Psoas muscle (tissue), 8 donors: ENCODE data around the gene SLC8A2. TPM values are rescaled to one million over a fixed set of nuclear protein-coding genes. Genes with fewer than 3 reads are reported as not detected.
A peak's percentile ranks its signal among the peaks of the same experiment; 100 is the strongest.

Experiments
- ATAC-seq, 4 donors: fragments of 200-7000 bp; cut with Tn5 transposase; one replicate each; pipeline ENCODE4 v1.9.1; 2020; ENCODE audit warnings: moderate library complexity in 3 of 4, mild to moderate bottlenecking in 2 of 4
- DNase-seq, 2 donors: peaks; one replicate each; pipeline ENCODE4 v3.0.0-alpha.2; 2020
- H3K27ac ChIP-seq: fragments of 200-600 bp; one replicate; pipeline ENCODE4 v1.8.0; 2022
- H3K27me3 ChIP-seq, 3 donors: fragments of 200-600 bp in 1 of 3; one replicate each; pipeline versions ENCODE4 v1.6.1 to v1.8.0; 2013 to 2022; ENCODE audit warnings: low read length in 2 of 3, mild to moderate bottlenecking in 2 of 3, moderate library complexity in 1 of 3; ENCODE audit not compliant: insufficient read depth in 3 of 3
- H3K36me3 ChIP-seq, 2 donors: fragments of 200-600 bp in 1 of 2; one replicate each; pipeline versions ENCODE4 v1.6.1 to v1.8.0; 2013 to 2022; ENCODE audit warnings: low read depth in 1 of 2, mild to moderate bottlenecking in 1 of 2, moderate library complexity in 1 of 2; ENCODE audit not compliant: insufficient read depth in 1 of 2
- H3K4me1 ChIP-seq: fragments of 200-600 bp; one replicate; pipeline ENCODE4 v1.8.0; 2022
- H3K4me3 ChIP-seq: fragments of 200-600 bp; one replicate; pipeline ENCODE4 v1.8.0; 2022; ENCODE audit warnings: mild to moderate bottlenecking
- H3K9me3 ChIP-seq: fragments of 200-600 bp; one replicate; pipeline ENCODE4 v1.8.0; 2022
- CTCF ChIP-seq: fragments of 200-600 bp; IDR thresholded peaks from one replicate; pipeline ENCODE4 v1.8.0; 2022; ENCODE audit warnings: antibody characterized with exemption
- WGBS, 3 donors: extraction: QIAGEN DNeasy Blood & Tissue Kit; methylation state at CpG; one replicate each; pipeline versions ENCODE4 v1.1.6 to v1.1.7; 2013; 5-methylcytosine and 5-hydroxymethylcytosine counted together
- intact Hi-C, 2 donors: fragments of 100-400 bp; cut with DNase I; formaldehyde crosslinking; loops; one replicate each; pipeline versions ENCODE4 v1.11.0 to v1.14.2; 2022
- polyA plus RNA-seq, 3 donors: library from polyadenylated mRNA; stranded (reverse); fragments of 200-250 nt; gene quantifications; one replicate each; pipeline ENCODE4 v1.2.3, GENCODE V29; 2013
- total RNA-seq, 4 donors: library from RNA; stranded (reverse); fragmentation: NEBNext Ultra II Directional in 2 of 4; extraction: Animal tissue kit (Norgen Biotek cat#: 25700) in 2 of 4; gene quantifications; one replicate each; pipeline versions ENCODE4 v1.2.1 to v1.2.4, GENCODE V29; 2021 to 2023
- donor health status: healthy with polysubstance abuse.
- donor health status: DM: no; HTN: no; CAD: no; lungs with moderate emphysema.
- donor health status: Bipolar disorder and iron deficiency.
- donor health status: healthy.
- donor health status: DM: yes; HTN: yes; CAD: no.
- donor health status: DM: no; HTN: no; CAD: no.
- donor health status: DM: no; HTN: no; CAD: no.
- donor health status: DM: yes; HTN: yes; CAD: no.

SLC8A2 gene
- total and polyA plus RNA-seq, 7 donors, result 0.12 to 0.54 (median 0.19) TPM; not detected in 1

GRCh38 chr19:47491358-47492136 lies 19.9 kb upstream of the SLC8A2 start:
- no peak for ATAC-seq
- Histone ChIP-seq H3K36me3 (peaks cover 0 to 83% of the 10 kb centered on the region in 2 donors), H3K9me3 (no peaks in the 10 kb centered on the region), H3K4me1 (peaks cover under 1% of the 10 kb centered on the region), H3K27me3 (no peaks in the 10 kb centered on the region), H3K27ac (no peak overlapping the region), H3K4me3 (no peak overlapping the region)
- no peak for DNase-seq
- no peak for TF ChIP-seq CTCF
- 71 to 77% (median 74%) methylated on average over 22 of the region's 22 CpGs for WGBS, 3 donors
- intact Hi-C loops, result no loop called here

- DNase-seq (no peak), ATAC-seq (no peak)
- 60 to 70% (median 66%) methylated on average over 3 of the region's 3 CpGs for WGBS, 3 donors
- intact Hi-C loops, result no loop called here
- Histone ChIP-seq H3K27me3 (no peaks in the 10 kb centered on the region), H3K36me3 (peaks cover 0 to 79% of the 10 kb centered on the region in 2 donors), H3K4me3 (no peak overlapping the region), H3K9me3 (no peaks in the 10 kb centered on the region), H3K27ac (no peak overlapping the region), H3K4me1 (no peaks in the 10 kb centered on the region)
- TF ChIP-seq CTCF, result no peak
These were observed 19.2 kb upstream of the SLC8A2 start for GRCh38 chr19:47490847-47491246.

- Histone ChIP-seq H3K27ac (no peak overlapping the region), H3K4me1 (peaks cover under 1% of the 10 kb centered on the region), H3K27me3 (no peaks in the 10 kb centered on the region), H3K9me3 (no peaks in the 10 kb centered on the region), H3K36me3 (peaks cover 0 to 76% of the 10 kb centered on the region in 2 donors), H3K4me3 (no peak overlapping the region)
- intact Hi-C loops, result no loop called here
- 79 to 96% (median 89%) methylated on average over 7 of the region's 7 CpGs for WGBS, 3 donors
- TF ChIP-seq CTCF, result no peak
- peak in 1 of 2 donors; percentile 30 for DNase-seq
- ATAC-seq, result no peak
These were observed 18.3 kb upstream of the SLC8A2 start for GRCh38 chr19:47490031-47490430.

- no peak overlapping the region for H3K27ac ChIP-seq
- H3K27me3 ChIP-seq, result no peaks in the 10 kb centered on the region
- ATAC-seq (no peak), DNase-seq (peak in 1 of 2 donors; percentile 34)
- intact Hi-C loops, result no loop called here
- 84 to 87% (median 85%) methylated on average over 17 of the region's 17 CpGs for WGBS, 3 donors
- peaks cover 0 to 71% of the 10 kb centered on the region in 2 donors for H3K36me3 ChIP-seq
- no peak overlapping the region for H3K4me3 ChIP-seq
- no peak for TF ChIP-seq CTCF
- peaks cover 7% of the 10 kb centered on the region for H3K4me1 ChIP-seq
- H3K9me3 ChIP-seq, result no peaks in the 10 kb centered on the region
These were observed 17.6 kb upstream of the SLC8A2 start for GRCh38 chr19:47489072-47489914.
